Measurements from ENCODE around the gene MACROD2. TPM values are rescaled to one million over a fixed set of nuclear protein-coding genes. Genes with fewer than 3 reads are reported as not detected.

The MACROD2 gene
- total RNA-seq, 4 donors from 2014 or later, result 2.1 to 28.1 (median 12.6) TPM

DNA sequence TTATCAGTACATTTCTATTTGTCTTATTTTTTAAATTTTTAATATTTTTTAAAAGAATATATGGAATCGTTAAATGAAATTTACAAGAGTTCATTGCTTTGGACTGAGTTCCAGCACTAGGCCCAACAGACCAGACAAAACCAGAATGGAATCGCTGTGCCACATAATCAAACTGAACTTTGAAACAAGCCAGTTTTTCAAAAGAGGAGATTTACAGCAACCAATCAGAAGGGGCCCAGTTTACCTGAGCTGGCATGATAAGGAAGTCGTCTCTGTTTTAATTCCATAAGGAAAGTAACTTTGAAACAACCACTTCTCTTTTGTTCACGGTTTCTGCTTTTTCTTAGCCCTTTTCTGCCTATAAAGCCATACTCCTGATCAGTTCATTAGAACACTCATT lies 635.7 kb downstream of the MACROD2 start:
- no peak for DNase-seq
- intact Hi-C loops (cut with DNase I; ENCODE audit: low total_unique reads), result no loop called here
- no peak overlapping the region for H3K27ac ChIP-seq
- no peak overlapping the region for H3K4me3 ChIP-seq
- H3K4me1 ChIP-seq, result no peaks in the 10 kb centered on the region
- no peaks in the 10 kb centered on the region for H3K9me3 ChIP-seq
- H3K27me3 ChIP-seq, result no peaks in the 10 kb centered on the region
- no peaks in the 10 kb centered on the region for H3K36me3 ChIP-seq
- TF ChIP-seq, protein P1, sequence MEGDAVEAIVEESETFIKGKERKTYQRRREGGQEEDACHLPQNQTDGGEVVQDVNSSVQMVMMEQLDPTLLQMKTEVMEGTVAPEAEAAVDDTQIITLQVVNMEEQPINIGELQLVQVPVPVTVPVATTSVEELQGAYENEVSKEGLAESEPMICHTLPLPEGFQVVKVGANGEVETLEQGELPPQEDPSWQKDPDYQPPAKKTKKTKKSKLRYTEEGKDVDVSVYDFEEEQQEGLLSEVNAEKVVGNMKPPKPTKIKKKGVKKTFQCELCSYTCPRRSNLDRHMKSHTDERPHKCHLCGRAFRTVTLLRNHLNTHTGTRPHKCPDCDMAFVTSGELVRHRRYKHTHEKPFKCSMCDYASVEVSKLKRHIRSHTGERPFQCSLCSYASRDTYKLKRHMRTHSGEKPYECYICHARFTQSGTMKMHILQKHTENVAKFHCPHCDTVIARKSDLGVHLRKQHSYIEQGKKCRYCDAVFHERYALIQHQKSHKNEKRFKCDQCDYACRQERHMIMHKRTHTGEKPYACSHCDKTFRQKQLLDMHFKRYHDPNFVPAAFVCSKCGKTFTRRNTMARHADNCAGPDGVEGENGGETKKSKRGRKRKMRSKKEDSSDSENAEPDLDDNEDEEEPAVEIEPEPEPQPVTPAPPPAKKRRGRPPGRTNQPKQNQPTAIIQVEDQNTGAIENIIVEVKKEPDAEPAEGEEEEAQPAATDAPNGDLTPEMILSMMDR (IDR thresholded peaks at IDR 0.05), result no peak
- no peak for TF ChIP-seq POLR2A (IDR thresholded peaks at IDR 0.05)

DNA sequence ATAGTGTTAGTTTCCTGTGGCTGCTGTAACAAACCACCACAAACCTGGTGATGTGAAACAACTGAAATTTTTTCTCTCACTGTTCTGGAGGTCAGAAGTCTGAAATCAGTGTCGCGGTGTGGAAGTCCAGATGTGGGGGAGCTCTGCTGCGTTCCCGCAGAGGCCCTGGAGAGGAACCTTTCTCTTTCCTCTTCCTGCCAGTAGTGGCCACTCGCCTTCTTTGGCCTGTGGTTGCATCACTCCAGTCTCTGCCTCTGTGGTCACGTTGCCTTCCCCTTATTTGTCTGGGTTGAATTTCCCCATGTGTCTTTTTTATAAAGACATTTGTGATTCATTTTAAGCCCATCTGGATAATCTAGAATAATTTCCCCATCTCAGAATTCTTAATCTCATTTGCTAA lies 637.6 kb downstream of the MACROD2 start:
- Histone ChIP-seq H3K4me1 (no peaks in the 10 kb centered on the region), H3K36me3 (no peaks in the 10 kb centered on the region), H3K27me3 (no peaks in the 10 kb centered on the region), H3K4me3 (no peak overlapping the region), H3K9me3 (no peaks in the 10 kb centered on the region), H3K27ac (no peak overlapping the region)
- intact Hi-C loops (cut with DNase I; ENCODE audit: low total_unique reads), result no loop called here
- no peak for DNase-seq
- TF ChIP-seq, protein P1 (IDR thresholded peaks at IDR 0.05), result no peak
- TF ChIP-seq POLR2A (IDR thresholded peaks at IDR 0.05), result no peak

DNA sequence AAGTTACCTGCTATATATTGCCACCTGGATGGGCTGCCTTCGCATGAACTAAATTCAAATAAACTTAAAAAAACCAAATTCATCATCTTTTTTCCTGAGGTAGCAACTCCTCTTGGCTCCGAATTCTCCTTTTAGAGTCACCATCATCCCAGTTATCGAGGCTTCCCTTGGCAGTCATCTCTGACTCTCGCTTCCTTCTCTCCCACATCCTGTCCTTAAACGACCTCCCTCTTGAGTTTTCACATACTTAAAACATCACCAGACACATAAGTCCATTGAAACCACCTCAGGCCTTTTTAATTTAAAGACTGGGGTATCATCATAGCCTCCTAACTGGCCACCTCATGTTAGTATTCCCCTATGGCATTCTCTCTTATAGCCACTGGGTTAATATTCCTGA lies 638.2 kb downstream of the MACROD2 start:
- H3K4me3 ChIP-seq, result no peak overlapping the region
- no peaks in the 10 kb centered on the region for H3K27me3 ChIP-seq
- no peak overlapping the region for H3K27ac ChIP-seq
- H3K9me3 ChIP-seq, result no peaks in the 10 kb centered on the region
- no peaks in the 10 kb centered on the region for H3K4me1 ChIP-seq
- no peak for DNase-seq
- no peaks in the 10 kb centered on the region for H3K36me3 ChIP-seq
- intact Hi-C loops (cut with DNase I; ENCODE audit: low total_unique reads), result no loop called here
- TF ChIP-seq, protein P1 (IDR thresholded peaks at IDR 0.05), result no peak
- TF ChIP-seq POLR2A (IDR thresholded peaks at IDR 0.05), result no peak

DNA sequence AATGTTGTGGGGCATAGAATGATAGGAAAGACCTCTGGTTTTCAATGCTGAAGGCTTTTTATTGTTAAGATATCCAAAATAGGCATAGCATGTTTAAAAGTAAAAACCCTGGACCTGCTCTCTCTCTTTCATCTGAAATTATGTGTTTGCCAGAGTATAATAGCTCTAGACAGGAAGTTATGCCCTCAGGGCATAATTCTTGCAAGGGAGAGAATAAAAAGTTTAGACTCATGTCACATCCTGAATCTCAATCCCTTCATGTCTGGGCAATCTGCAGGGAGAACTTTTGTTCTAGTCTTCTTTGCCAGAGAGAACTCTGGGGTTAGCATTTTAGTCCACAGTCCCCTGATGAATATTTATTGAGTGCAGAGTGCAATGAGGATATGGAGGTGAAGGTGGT lies 639.3 kb downstream of the MACROD2 start:
- no peaks in the 10 kb centered on the region for H3K36me3 ChIP-seq
- intact Hi-C loops (cut with DNase I; ENCODE audit: low total_unique reads), result no loop called here

DNA sequence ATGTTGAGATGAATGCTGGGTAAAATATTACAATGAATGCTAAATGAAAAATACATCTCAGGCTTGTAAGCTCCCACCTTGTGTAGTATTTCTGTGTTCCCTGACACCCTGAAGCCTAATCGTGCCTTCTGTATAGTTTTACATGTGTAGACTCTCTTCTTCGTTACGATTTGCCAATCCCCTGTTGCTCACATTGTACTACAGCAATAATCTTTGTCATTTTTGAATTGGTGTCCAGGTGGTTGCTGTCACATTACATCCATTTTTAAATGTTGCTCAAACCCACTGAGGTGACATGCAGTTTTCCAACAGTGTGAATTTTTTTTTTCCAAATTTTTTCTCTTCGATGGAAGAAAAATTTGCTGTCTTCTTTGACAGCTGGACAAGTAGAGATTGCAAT lies 642.1 kb downstream of the MACROD2 start:
- Histone ChIP-seq H3K36me3 (no peaks in the 10 kb centered on the region), H3K4me1 (no peaks in the 10 kb centered on the region), H3K27ac (no peak overlapping the region), H3K9me3 (no peaks in the 10 kb centered on the region), H3K4me3 (no peak overlapping the region), H3K27me3 (no peaks in the 10 kb centered on the region)
- intact Hi-C loops (cut with DNase I; ENCODE audit: low total_unique reads), result no loop called here
- DNase-seq, result no peak
- TF ChIP-seq, protein P1 (IDR thresholded peaks at IDR 0.05), result no peak
- TF ChIP-seq POLR2A (IDR thresholded peaks at IDR 0.05), result no peak

More for the DNA sequence above, 639.3 kb downstream of the MACROD2 start:
- no peak for TF ChIP-seq POLR2A (IDR thresholded peaks at IDR 0.05)
- TF ChIP-seq, protein P1 (IDR thresholded peaks at IDR 0.05), result no peak
- H3K27me3 ChIP-seq, result no peaks in the 10 kb centered on the region
- no peaks in the 10 kb centered on the region for H3K9me3 ChIP-seq
- H3K27ac ChIP-seq, result no peak overlapping the region
- DNase-seq, result no peak
- no peaks in the 10 kb centered on the region for H3K4me1 ChIP-seq
- H3K4me3 ChIP-seq, result no peak overlapping the region

Data from uterus (tissue), 4 donors.